VCaP (cell line): ENCODE results near the gene ADAMTS9.

Source experiments
- H3K27ac ChIP-seq: fragments of 450-650 bp; 2 replicates; pipeline ENCODE4 v1.5.1; 2017
- CTCF ChIP-seq: fragments of 450-650 bp; conservative IDR thresholded peaks from 2 replicates; pipeline ENCODE4 v1.5.1; 2017; ENCODE audit warnings: mild to moderate bottlenecking, moderate library complexity

ADAMTS9 gene

DNA sequence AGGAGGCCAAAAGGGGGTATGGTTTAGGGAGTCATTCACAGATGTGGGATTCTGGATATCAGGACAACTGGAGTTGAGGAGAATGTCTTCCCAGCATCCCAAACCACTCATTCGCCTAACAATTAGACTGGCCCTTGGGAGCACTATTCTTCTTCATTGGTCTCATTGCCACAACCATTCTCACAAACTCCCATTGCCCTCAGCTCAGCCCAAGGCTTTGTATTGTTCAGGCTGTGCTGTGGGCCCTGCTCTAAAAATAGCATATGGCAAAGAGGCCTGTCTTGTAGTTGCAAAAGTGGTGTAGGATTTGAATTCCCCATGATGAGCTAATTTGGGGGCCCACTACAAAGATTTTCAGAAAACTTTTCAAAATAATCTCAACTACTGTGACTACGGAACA lies 6.3 kb upstream of the ADAMTS9 start:
- no peak overlapping the region for H3K27ac ChIP-seq
- TF ChIP-seq CTCF, result no peak

- no peak overlapping the region for H3K27ac ChIP-seq
- no peak for TF ChIP-seq CTCF
Observed at GRCh38 chr3:64693031-64693430, 5.2 kb upstream of the ADAMTS9 start.

DNA sequence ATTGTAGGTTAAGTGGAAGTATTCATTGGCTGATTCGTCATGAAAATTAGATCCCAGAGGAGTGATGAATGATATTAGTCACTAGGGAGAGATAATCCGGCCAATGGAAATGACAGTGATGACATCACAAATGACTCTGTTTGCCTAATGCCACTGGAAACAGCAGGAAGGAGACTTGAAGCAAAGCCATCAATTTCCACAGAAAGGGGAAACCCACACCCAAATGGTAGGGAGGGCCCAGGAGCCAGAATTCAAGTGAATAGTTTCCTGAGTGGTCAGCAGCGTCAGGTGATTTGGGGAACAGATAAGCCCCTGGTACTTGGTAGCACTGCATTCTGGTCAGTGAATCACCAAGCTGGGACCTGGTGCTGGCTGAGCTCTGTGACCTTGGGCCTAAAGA lies 3.3 kb upstream of the ADAMTS9 start:
- TF ChIP-seq CTCF, result no peak
- no peak overlapping the region for H3K27ac ChIP-seq

GRCh38 chr3:64687086-64687780 lies 567 bp downstream of the ADAMTS9 start:
- TF ChIP-seq CTCF, result no peak
- H3K27ac ChIP-seq, result no peak overlapping the region

- no peak overlapping the region for H3K27ac ChIP-seq
- TF ChIP-seq CTCF, result no peak
Observed at GRCh38 chr3:64686446-64686908, 1.3 kb downstream of the ADAMTS9 start.

- H3K27ac ChIP-seq, result no peak overlapping the region
- peak; percentile 42 for TF ChIP-seq CTCF
Observed at GRCh38 chr3:64685800-64686445, 1.9 kb downstream of the ADAMTS9 start.

GRCh38 chr3:64685331-64685799 lies 2.4 kb downstream of the ADAMTS9 start:
- no peak overlapping the region for H3K27ac ChIP-seq
- TF ChIP-seq CTCF, result no peak
